ENCODE measurements around the gene SLFNL1.

- TF ChIP-seq CTCF (IDR thresholded peaks at IDR 0.05), result no peak
- no peak for TF ChIP-seq POLR2A (IDR thresholded peaks at IDR 0.05)
Measured at GRCh38 chr1:40998668-40999067, 22.9 kb downstream of the SLFNL1 start.

All from upper lobe of left lung (tissue), 4 donors.